CD14-positive monocyte (primary cell): ENCODE measurements around the gene CBLB. TPM values are rescaled to one million over a fixed set of nuclear protein-coding genes. Genes with fewer than 3 reads are reported as not detected.

Source experiments
- DNase-seq, 3 donors: peaks; one replicate each; pipeline ENCODE4 v3.0.0-alpha.2; 2011 to 2022
- H2AFZ ChIP-seq: 2 replicates; pipeline ENCODE4 v1.6.0; 2012; ENCODE audit warnings: mild to moderate bottlenecking, low read depth, low read length, inconsistent platforms; ENCODE audit not compliant: insufficient read depth, poor library complexity, severe bottlenecking
- H3K27ac ChIP-seq, 2 donors: 1 replicate in 1 of 2; 2 replicates in 1 of 2; pipeline ENCODE4 v1.5.1; 2012 to 2013; ENCODE audit warnings: low read length in 2 of 2, control low read depth in 1 of 2, inconsistent platforms in 1 of 2, low read depth in 1 of 2, mild to moderate bottlenecking in 1 of 2
- H3K27me3 ChIP-seq, 2 donors: one replicate each; pipeline versions ENCODE4 v1.6.0 to v1.6.1; 2011 to 2013; ENCODE audit warnings: low read length in 2 of 2; ENCODE audit not compliant: control insufficient read depth in 2 of 2, insufficient read depth in 2 of 2
- H3K36me3 ChIP-seq, 2 donors: replicated peaks in 1 of 2; 1 replicate in 1 of 2; 2 replicates in 1 of 2; pipeline versions ENCODE4 v1.5.1 to v1.6.1; 2012 to 2013; ENCODE audit warnings: low read length in 2 of 2, control low read depth in 1 of 2, inconsistent platforms in 1 of 2, mild to moderate bottlenecking in 1 of 2; ENCODE audit not compliant: insufficient read depth in 2 of 2, control insufficient read depth in 1 of 2
- H3K4me1 ChIP-seq, 2 donors: 1 replicate in 1 of 2; 2 replicates in 1 of 2; pipeline versions ENCODE4 v1.5.1 to v1.6.1; 2012 to 2013; ENCODE audit warnings: low read length in 2 of 2, control low read depth in 1 of 2, inconsistent platforms in 1 of 2, mild to moderate bottlenecking in 1 of 2, moderate library complexity in 1 of 2; ENCODE audit not compliant: insufficient read depth in 2 of 2, control insufficient read depth in 1 of 2
- H3K4me2 ChIP-seq: replicated peaks from 2 replicates; pipeline ENCODE3; 2012; ENCODE audit warnings: low read length, moderate library complexity, mild to moderate bottlenecking; ENCODE audit not compliant: poor library complexity, severe bottlenecking; ENCODE audit errors: extremely low read depth
- H3K4me3 ChIP-seq, 3 experiments: fragments of 200-600 bp in 1 of 3; sonication (generic) in 1 of 3; replicated peaks in 1 of 3; 1 replicate in 2 of 3; 2 replicates in 1 of 3; pipeline ENCODE4 v1.5.1; 2011 to 2013; ENCODE audit warnings: low read length in 3 of 3, mild to moderate bottlenecking in 3 of 3, control low read depth in 2 of 3, low read depth in 2 of 3, inconsistent platforms in 1 of 3, moderate library complexity in 1 of 3
- H3K79me2 ChIP-seq: 2 replicates; pipeline ENCODE4 v1.6.0; 2012; ENCODE audit warnings: mild to moderate bottlenecking, control low read depth, inconsistent platforms, low read length, moderate library complexity; ENCODE audit not compliant: insufficient read depth
- H3K9ac ChIP-seq: 2 replicates; pipeline ENCODE4 v1.6.0; 2017; ENCODE audit warnings: low read length, mild to moderate bottlenecking; ENCODE audit not compliant: insufficient read depth, poor library complexity, severe bottlenecking
- H3K9me3 ChIP-seq, 2 donors: replicated peaks in 1 of 2; 1 replicate in 1 of 2; 2 replicates in 1 of 2; pipeline versions ENCODE4 v1.5.1 to v1.6.1; 2012 to 2013; ENCODE audit warnings: low read length in 2 of 2, control low read depth in 1 of 2; ENCODE audit not compliant: control insufficient read depth in 1 of 2, insufficient read depth in 1 of 2
- H4K20me1 ChIP-seq: 2 replicates; pipeline ENCODE4 v1.6.0; 2012; ENCODE audit warnings: mild to moderate bottlenecking, low read length, control low read depth, moderate library complexity; ENCODE audit not compliant: insufficient read depth
- H3K27ac Mint-ChIP-seq, 7 donors: one replicate each; pipeline ENCODE4 v1.8.0; 2020; ENCODE audit warnings: mild to moderate bottlenecking in 7 of 7, mixed read lengths in 7 of 7, moderate library complexity in 6 of 7, inconsistent platforms in 2 of 7
- H3K27me3 Mint-ChIP-seq, 3 donors: one replicate each; pipeline ENCODE4 v1.8.0; 2021 to 2022; ENCODE audit warnings: low read depth in 3 of 3, mild to moderate bottlenecking in 3 of 3, mixed read lengths in 3 of 3, moderate library complexity in 3 of 3, inconsistent platforms in 1 of 3
- H3K36me3 Mint-ChIP-seq, 2 donors: one replicate each; pipeline ENCODE4 v1.8.0; 2020; ENCODE audit warnings: mixed read lengths in 2 of 2, inconsistent platforms in 1 of 2, mild to moderate bottlenecking in 1 of 2
- H3K4me1 Mint-ChIP-seq: one replicate; pipeline ENCODE4 v1.8.0; 2020; ENCODE audit warnings: mild to moderate bottlenecking, mixed read lengths
- H3K4me3 Mint-ChIP-seq, 2 donors: one replicate each; pipeline ENCODE4 v1.8.0; 2020; ENCODE audit warnings: mild to moderate bottlenecking in 2 of 2, mixed read lengths in 2 of 2, moderate library complexity in 1 of 2
- H3K9me3 Mint-ChIP-seq, 7 donors: one replicate each; pipeline ENCODE4 v1.8.0; 2020 to 2022; ENCODE audit warnings: mixed read lengths in 7 of 7, mild to moderate bottlenecking in 6 of 7, moderate library complexity in 6 of 7, inconsistent platforms in 2 of 7
- CTCF ChIP-seq: fragments of 200-600 bp; IDR thresholded peaks from one replicate; pipeline ENCODE4 v1.8.0; 2022; ENCODE audit warnings: antibody characterized with exemption, mild to moderate bottlenecking
- WGBS: methylation state at CpG from one replicate; pipeline ENCODE4 v1.1.5; 2013; ENCODE audit warnings: missing lambda C conversion rate; ENCODE audit not compliant: insufficient coverage; 5-methylcytosine and 5-hydroxymethylcytosine counted together
- intact Hi-C, 2 donors: fragments of 100-400 bp; cut with micrococcal nuclease; formaldehyde crosslinking; loops; one replicate each; pipeline versions ENCODE4 v1.15.0 to v1.15.1; 2023
- polyA plus RNA-seq, 3 donors: library from polyadenylated mRNA; depleted of rRNA in 1 of 3; unstranded in 2 of 3; stranded (reverse) in 1 of 3; fragments of 300-500 nt in 2 of 3; fragments of >200 nt in 1 of 3; fragmentation: Illumina TruSeq in 2 of 3; gene quantifications; 1 replicate in 2 of 3; 2 replicates in 1 of 3; pipeline ENCODE4 v1.2.3, GENCODE V29; 2012 to 2021

The CBLB gene
- polyA plus RNA-seq, 3 donors: 1.6 to 8.1 (median 3.6) TPM

- Histone ChIP-seq H3K36me3 (peaks cover 2 to 19% of the 10 kb centered on the region in 2 donors), H3K27me3 (no peaks in the 10 kb centered on the region), H2AFZ (no peak overlapping the region), H3K79me2 (no peaks in the 10 kb centered on the region), H3K4me3 (no peak overlapping the region), H3K9me3 (no peaks in the 10 kb centered on the region), H3K4me1 (no peaks in the 10 kb centered on the region), H4K20me1 (no peaks in the 10 kb centered on the region), H3K9ac (no peak overlapping the region), H3K4me2 (no peak overlapping the region), H3K27ac (no peak overlapping the region)
- peaks cover 10 to 20% of the 10 kb centered on the region in 2 donors for H3K36me3 Mint-ChIP-seq
- no CpG with 5 or more reads among the region's 1 CpG for WGBS
- H3K27ac Mint-ChIP-seq: no peak overlapping the region
- no peak overlapping the region for H3K4me3 Mint-ChIP-seq
- no peaks in the 10 kb centered on the region for H3K4me1 Mint-ChIP-seq
- peaks cover 0 to 2% (median 0%) of the 10 kb centered on the region in 7 donors for H3K9me3 Mint-ChIP-seq
- no peak for TF ChIP-seq CTCF
- no peaks in the 10 kb centered on the region for H3K27me3 Mint-ChIP-seq
- intact Hi-C loops: no loop called here
- no peak for DNase-seq
These were observed 22.0 kb downstream of the CBLB start for GRCh38 chr3:105846809-105847208.

GRCh38 chr3:105845488-105845887, 23.3 kb downstream of the CBLB start:
- H3K4me1 ChIP-seq: no peaks in the 10 kb centered on the region
- WGBS: no CpG with 5 or more reads among the region's 1 CpG
- Mint-ChIP-seq H3K4me1 (no peaks in the 10 kb centered on the region), H3K27me3 (no peaks in the 10 kb centered on the region), H3K9me3 (peaks cover 0 to 2% (median 0%) of the 10 kb centered on the region in 7 donors), H3K4me3 (no peak overlapping the region), H3K27ac (no peak overlapping the region), H3K36me3 (peaks cover 6 to 10% of the 10 kb centered on the region in 2 donors)
- TF ChIP-seq CTCF: no peak
- H3K27me3 ChIP-seq: no peaks in the 10 kb centered on the region
- no peak for DNase-seq
- intact Hi-C loops: no loop called here
- H3K27ac ChIP-seq: no peak overlapping the region
- H2AFZ ChIP-seq: no peak overlapping the region
- H3K4me3 ChIP-seq: no peak overlapping the region
- H3K36me3 ChIP-seq: peaks cover 2 to 7% of the 10 kb centered on the region in 2 donors
- no peaks in the 10 kb centered on the region for H3K9me3 ChIP-seq
- H3K79me2 ChIP-seq: no peaks in the 10 kb centered on the region
- H3K4me2 ChIP-seq: no peak overlapping the region
- no peaks in the 10 kb centered on the region for H4K20me1 ChIP-seq
- H3K9ac ChIP-seq: no peak overlapping the region
